ENCODE measurements around the gene ICE1.
"Not testable (repeated sequence)": the region's sequence is repeated elsewhere in the genome, so short reads cannot be mapped to it uniquely, and the experiment has no call there.

The ICE1 gene

GRCh38 chr5:5483880-5484598 lies 61.6 kb downstream of the ICE1 start:
- Histone ChIP-seq H3K36me3 (peaks cover 53% of the 10 kb centered on the region), H3K27ac (no peak overlapping the region), H3K27me3 (no peaks in the 10 kb centered on the region), H3K9ac (no peak overlapping the region), H4K20me1 (no peaks in the 10 kb centered on the region), H3K4me2 (no peak overlapping the region), H3K4me1 (peaks cover 10% of the 10 kb centered on the region; the same call in 1 of the 2 replicates), H3K4me3 (no peak overlapping the region), H3K9me3 (no peaks in the 10 kb centered on the region)
- no peak for TF ChIP-seq Cebpa-rat (IDR thresholded peaks at IDR 0.05)

- no peak overlapping the region for H3K4me2 ChIP-seq
- peaks cover 65% of the 10 kb centered on the region for H3K36me3 ChIP-seq
- TF ChIP-seq Cebpa-rat (IDR thresholded peaks at IDR 0.05) = no peak
- H3K27me3 ChIP-seq = no peaks in the 10 kb centered on the region
- no peak overlapping the region for H3K9ac ChIP-seq
- H4K20me1 ChIP-seq = no peaks in the 10 kb centered on the region
- H3K4me3 ChIP-seq = no peak overlapping the region
- H3K9me3 ChIP-seq = no peaks in the 10 kb centered on the region
- H3K4me1 ChIP-seq = peaks cover 2% of the 10 kb centered on the region; the same call in 1 of the 2 replicates
- H3K27ac ChIP-seq = no peak overlapping the region
These were observed 63.6 kb downstream of the ICE1 start for GRCh38 chr5:5486122-5486521.

GRCh38 chr5:5487585-5488360 lies 65.3 kb downstream of the ICE1 start:
- no peak overlapping the region for H3K27ac ChIP-seq
- no peaks in the 10 kb centered on the region for H3K9me3 ChIP-seq
- no peak for TF ChIP-seq Cebpa-rat (IDR thresholded peaks at IDR 0.05)
- no peaks in the 10 kb centered on the region for H3K27me3 ChIP-seq
- H3K4me2 ChIP-seq = no peak overlapping the region
- no peaks in the 10 kb centered on the region for H3K4me1 ChIP-seq
- H3K9ac ChIP-seq = no peak overlapping the region
- H3K36me3 ChIP-seq = peaks cover 59% of the 10 kb centered on the region
- no peaks in the 10 kb centered on the region for H4K20me1 ChIP-seq
- no peak overlapping the region for H3K4me3 ChIP-seq

DNA sequence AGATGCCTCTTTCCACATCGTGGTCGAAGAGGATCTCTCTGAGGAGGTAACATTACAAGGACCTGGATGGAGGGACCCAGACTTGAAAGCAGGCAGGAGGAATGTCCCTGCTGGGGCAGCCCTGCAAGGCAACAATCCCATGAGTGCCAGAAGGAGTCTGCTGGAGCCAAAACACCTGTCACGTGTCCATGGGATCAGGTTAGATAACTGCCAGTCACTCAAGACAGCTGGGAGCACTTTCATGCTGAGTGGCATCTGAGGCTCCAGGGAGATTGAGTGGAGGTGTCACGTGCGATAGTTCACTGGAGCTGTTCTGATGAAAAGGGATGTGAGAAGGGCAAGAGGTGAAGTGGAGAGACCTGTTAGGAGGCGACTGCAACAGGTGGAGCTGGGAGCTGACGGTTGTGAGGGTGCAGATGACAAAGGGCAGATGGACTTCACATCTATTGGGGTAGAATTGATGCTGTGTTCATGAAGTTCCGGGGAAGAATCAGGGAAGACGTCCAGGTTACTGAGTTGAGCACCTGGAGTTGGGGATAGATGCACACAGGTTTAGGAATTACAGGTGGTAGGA lies 68.4 kb downstream of the ICE1 start:
- H3K4me2 ChIP-seq = no peak overlapping the region
- H3K36me3 ChIP-seq = peaks cover 47% of the 10 kb centered on the region
- no peak overlapping the region for H3K4me3 ChIP-seq
- H3K9ac ChIP-seq = no peak overlapping the region
- 0 out of 2 replicates have a peak, but pooled peaks cover 5% of the 10 kb centered on the region for H3K4me1 ChIP-seq
- TF ChIP-seq Cebpa-rat (IDR thresholded peaks at IDR 0.05) = no peak
- H3K9me3 ChIP-seq = no peaks in the 10 kb centered on the region
- no peak overlapping the region for H3K27ac ChIP-seq
- H4K20me1 ChIP-seq = no peaks in the 10 kb centered on the region
- no peaks in the 10 kb centered on the region for H3K27me3 ChIP-seq

DNA sequence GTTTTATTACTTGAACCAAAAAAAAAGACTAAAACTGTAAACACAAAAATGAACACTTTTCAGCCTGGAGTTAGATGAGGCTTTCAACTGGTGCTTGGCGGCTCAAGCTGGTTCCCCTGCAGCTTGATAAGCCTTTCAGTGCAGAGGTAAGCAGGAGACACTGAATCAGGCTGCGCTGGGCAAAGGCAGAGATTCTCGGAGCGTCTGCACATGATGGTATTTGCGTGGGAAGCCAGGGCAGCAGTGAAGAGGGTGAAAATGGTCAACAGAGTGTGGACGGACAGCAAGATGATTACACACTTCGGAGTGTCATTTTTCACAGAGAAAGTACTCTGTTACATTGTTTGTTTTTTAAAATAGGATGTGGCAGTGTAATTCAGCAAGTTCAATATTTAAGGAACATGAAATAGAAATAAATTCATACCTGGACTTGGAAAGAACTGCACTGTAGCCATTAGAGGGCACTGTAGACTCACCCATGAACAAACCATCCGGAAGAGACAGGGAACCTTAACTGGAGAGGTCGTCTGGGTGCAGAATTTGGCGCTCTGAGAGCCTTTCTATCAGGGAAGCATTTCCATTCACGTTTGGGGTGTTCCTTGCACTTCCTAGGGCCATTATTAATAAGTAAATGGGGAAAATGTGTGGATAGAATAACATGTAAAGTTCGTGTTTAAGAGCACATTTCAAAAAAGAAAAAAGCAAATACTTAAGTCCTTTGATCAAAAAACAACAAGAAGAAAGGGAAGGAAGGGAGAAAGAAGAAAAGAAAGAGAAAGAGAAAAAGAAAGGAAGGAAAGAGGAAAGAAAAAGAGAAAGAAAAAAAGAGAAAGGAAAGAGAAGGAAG lies 69.8 kb downstream of the ICE1 start:
- no peaks in the 10 kb centered on the region for H3K9me3 ChIP-seq
- no peaks in the 10 kb centered on the region for H3K27me3 ChIP-seq
- no peak for TF ChIP-seq Cebpa-rat (IDR thresholded peaks at IDR 0.05)
- no peak overlapping the region for H3K27ac ChIP-seq
- H3K4me3 ChIP-seq = no peak overlapping the region
- peaks cover 32% of the 10 kb centered on the region for H3K36me3 ChIP-seq
- H3K9ac ChIP-seq = no peak overlapping the region
- H3K4me1 ChIP-seq = peaks cover 9% of the 10 kb centered on the region
- no peaks in the 10 kb centered on the region for H4K20me1 ChIP-seq
- H3K4me2 ChIP-seq = peak overlapping the region; percentile 57

DNA sequence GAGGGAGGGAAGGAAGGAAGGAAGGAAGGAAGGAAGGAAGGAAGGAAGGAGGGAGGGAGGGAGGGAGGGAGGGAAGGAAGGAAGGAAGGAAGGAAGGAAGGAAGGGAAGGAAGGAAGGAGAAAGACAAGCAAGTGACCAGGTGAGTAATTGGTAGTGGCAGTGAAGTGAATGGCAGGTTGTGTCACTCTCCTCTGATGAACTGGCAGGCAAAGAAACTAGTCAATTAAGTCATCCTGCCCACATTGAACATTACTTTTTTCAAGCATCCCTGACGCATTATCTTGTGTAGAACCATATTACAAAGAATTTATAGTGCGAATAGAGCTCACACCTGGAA lies 70.4 kb downstream of the ICE1 start:
- H3K4me1 ChIP-seq = peaks cover 15% of the 10 kb centered on the region
- H3K27me3 ChIP-seq, H3K27ac ChIP-seq, H4K20me1 ChIP-seq, H3K4me3 ChIP-seq, H3K9me3 ChIP-seq, H3K9ac ChIP-seq, H3K4me2 ChIP-seq: not testable (repeated sequence)
- peaks cover 26% of the 10 kb centered on the region for H3K36me3 ChIP-seq

GRCh38 chr5:5494489-5495402 lies 72.3 kb downstream of the ICE1 start:
- H3K4me3 ChIP-seq = no peak overlapping the region
- H3K4me2 ChIP-seq = peak overlapping the region; percentile 24; the same call in 1 of the 2 replicates

DNA sequence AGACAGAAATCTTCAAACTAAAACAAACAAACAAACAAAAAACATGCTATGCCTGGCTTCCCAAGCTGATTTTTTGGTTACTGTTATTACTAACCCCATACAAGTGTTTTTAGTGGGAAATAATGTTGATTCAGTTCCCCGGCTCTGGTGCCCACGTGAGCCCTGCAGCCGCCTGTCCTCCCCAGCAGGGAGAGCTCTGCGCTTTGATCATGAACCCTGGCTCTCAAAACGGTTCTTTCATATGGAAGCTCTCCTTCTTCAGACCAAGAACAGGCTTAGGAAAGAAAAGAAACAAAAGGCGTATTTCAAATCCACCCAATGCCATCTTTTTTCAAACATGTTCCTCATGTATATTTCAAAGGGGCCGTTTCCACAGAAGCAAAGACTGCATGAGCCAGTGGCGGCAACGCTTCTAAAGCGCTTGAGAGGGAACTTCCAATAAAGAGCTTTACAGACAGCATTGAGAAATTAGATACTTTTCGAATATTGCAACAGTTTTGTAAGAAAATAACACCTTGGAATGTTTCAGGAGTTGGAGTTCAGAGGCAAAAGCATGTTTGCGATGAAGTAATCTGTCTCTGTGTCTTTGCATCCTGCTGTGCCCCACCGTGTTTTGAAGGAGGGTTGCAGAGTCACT lies 74.8 kb downstream of the ICE1 start:
- Histone ChIP-seq H3K9ac (no peak overlapping the region), H3K27ac (no peak overlapping the region), H3K9me3 (no peaks in the 10 kb centered on the region), H4K20me1 (no peaks in the 10 kb centered on the region), H3K27me3 (no peaks in the 10 kb centered on the region), H3K4me2 (peak overlapping the region; percentile 29), H3K4me3 (no peak overlapping the region), H3K4me1 (peaks cover 19% of the 10 kb centered on the region), H3K36me3 (no peaks in the 10 kb centered on the region)
- no peak for TF ChIP-seq Cebpa-rat (IDR thresholded peaks at IDR 0.05)

More at GRCh38 chr5:5494489-5495402, 72.3 kb downstream of the ICE1 start:
- Histone ChIP-seq H3K9me3 (no peaks in the 10 kb centered on the region), H3K9ac (no peak overlapping the region), H3K4me1 (peaks cover 19% of the 10 kb centered on the region), H3K36me3 (peaks cover 14% of the 10 kb centered on the region), H3K27ac (no peak overlapping the region), H4K20me1 (no peaks in the 10 kb centered on the region), H3K27me3 (no peaks in the 10 kb centered on the region)
- TF ChIP-seq Cebpa-rat (IDR thresholded peaks at IDR 0.05) = no peak

All from BLaER1 (cell line).